ENCODE results near the gene COL1A2.

The COL1A2 gene

DNA sequence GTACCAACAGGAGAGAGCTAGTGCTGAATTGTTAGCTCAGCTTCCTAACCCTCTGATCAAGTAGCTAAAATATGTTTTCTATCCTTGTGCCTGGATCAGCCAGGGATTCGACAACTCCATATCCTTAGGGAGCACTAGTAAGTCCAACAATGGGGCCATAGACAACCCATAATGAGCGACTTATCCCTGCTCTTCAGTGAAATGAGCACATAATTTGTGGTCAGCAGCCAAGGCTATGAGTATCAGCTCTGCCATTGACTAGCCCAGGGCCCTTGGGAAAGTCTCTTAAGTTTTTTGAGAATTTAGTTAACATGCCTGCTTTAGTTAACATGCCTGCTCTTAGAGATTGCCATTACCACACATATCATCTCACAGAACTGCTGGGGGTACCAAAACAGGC lies 39.3 kb downstream of the COL1A2 start:
- H3K27me3 ChIP-seq: no peaks in the 10 kb centered on the region
- no peak overlapping the region for H3K4me3 ChIP-seq
- no peaks in the 10 kb centered on the region for H3K36me3 ChIP-seq
- no peak overlapping the region for H3K4me2 ChIP-seq
- no peak overlapping the region for H3K27ac ChIP-seq
- no peak for TF ChIP-seq Cebpa-rat (IDR thresholded peaks at IDR 0.05)
- no peaks in the 10 kb centered on the region for H4K20me1 ChIP-seq
- H3K9ac ChIP-seq: no peak overlapping the region
- H3K4me1 ChIP-seq: no peaks in the 10 kb centered on the region
- no peaks in the 10 kb centered on the region for H3K9me3 ChIP-seq (replicated peaks in 1 of 11)

DNA sequence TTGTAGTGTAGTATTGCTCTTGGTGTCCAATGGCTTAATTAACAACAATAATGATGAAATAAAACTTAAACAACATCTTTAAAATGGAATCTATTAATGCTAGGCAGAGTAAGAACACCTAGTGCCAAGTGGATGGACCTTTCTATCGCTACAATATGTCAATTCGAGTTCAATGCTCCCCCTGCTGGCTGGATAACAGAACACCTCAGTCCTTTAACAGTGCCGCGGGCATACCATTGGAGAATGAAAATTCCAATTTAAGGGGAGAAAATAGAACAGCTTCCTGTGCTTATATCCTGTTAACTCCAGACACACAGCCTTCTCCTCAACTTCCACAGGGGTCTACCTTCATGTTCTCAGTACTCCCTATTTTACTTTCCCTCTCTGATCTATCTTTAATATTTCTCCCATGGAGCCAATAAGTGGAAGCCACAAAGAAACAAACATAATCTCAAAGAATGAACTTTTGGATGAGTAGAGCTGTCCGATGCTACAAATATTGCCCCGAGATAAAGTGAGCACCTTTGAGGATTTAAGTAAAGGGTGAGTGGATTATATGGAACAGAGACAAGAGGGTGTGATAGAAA lies 41.4 kb downstream of the COL1A2 start:
- H3K36me3 ChIP-seq: no peaks in the 10 kb centered on the region
- no peak overlapping the region for H3K4me3 ChIP-seq
- no peaks in the 10 kb centered on the region for H3K4me1 ChIP-seq
- H4K20me1 ChIP-seq: no peaks in the 10 kb centered on the region
- H3K9me3 ChIP-seq (replicated peaks in 1 of 11): no peaks in the 10 kb centered on the region
- H3K27me3 ChIP-seq: no peaks in the 10 kb centered on the region
- no peak for TF ChIP-seq Cebpa-rat (IDR thresholded peaks at IDR 0.05)
- no peak overlapping the region for H3K9ac ChIP-seq
- no peak overlapping the region for H3K4me2 ChIP-seq
- H3K27ac ChIP-seq: no peak overlapping the region

DNA sequence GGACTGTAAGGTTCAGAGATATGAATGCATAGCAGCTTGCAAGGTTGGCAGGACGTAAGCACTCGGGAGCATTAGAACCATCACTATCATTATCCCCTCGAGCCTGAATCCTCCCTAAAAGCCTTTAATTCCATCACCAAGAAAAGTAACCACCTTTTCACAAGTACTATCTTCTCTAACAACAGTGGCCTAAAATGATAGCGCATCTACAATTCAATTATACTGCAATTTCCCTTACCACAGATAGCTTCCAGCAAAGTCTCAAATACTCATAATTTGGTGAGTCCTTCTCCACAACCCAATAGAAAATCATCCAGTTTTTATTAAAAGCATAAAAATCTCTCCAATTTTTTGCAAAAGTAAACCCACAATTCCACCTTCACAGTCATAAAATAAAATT lies 42.0 kb downstream of the COL1A2 start:
- Histone ChIP-seq H3K4me3 (no peak overlapping the region), H3K27me3 (no peaks in the 10 kb centered on the region), H3K9me3 (replicated peaks in 1 of 11) (no peaks in the 10 kb centered on the region), H3K27ac (no peak overlapping the region), H3K36me3 (no peaks in the 10 kb centered on the region), H3K9ac (no peak overlapping the region), H3K4me2 (no peak overlapping the region), H3K4me1 (no peaks in the 10 kb centered on the region), H4K20me1 (no peaks in the 10 kb centered on the region)
- no peak for TF ChIP-seq Cebpa-rat (IDR thresholded peaks at IDR 0.05)

DNA sequence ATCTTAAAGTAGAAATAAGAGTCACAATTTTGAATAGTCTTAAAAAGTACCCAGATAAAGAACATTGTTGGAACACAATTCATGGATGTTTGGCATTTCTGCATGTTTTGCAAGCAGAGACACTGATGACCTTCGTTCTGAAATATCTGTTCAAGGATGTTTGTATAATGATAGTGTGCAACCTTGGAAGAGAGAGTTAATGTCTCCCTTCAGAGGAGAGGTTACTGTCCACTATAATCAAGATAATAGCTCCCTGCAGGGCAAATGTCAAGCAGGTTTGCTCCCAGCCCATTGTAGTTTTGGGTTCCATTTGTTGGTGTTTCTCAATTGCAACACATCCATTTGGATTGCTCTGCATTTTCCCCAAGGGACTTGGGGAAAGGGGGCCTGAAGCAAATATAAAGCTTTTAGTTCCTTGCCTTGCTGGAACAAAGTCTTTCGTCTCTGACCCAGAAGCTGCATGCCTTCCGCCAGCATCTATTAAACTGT lies 45.2 kb downstream of the COL1A2 start:
- no peak overlapping the region for H3K27ac ChIP-seq
- no peaks in the 10 kb centered on the region for H3K9me3 ChIP-seq (replicated peaks in 1 of 11)
- no peak for TF ChIP-seq Cebpa-rat (IDR thresholded peaks at IDR 0.05)
- H3K9ac ChIP-seq: no peak overlapping the region
- no peak overlapping the region for H3K4me3 ChIP-seq
- H3K27me3 ChIP-seq: no peaks in the 10 kb centered on the region
- no peaks in the 10 kb centered on the region for H4K20me1 ChIP-seq
- no peaks in the 10 kb centered on the region for H3K36me3 ChIP-seq
- no peak overlapping the region for H3K4me2 ChIP-seq
- no peaks in the 10 kb centered on the region for H3K4me1 ChIP-seq

DNA sequence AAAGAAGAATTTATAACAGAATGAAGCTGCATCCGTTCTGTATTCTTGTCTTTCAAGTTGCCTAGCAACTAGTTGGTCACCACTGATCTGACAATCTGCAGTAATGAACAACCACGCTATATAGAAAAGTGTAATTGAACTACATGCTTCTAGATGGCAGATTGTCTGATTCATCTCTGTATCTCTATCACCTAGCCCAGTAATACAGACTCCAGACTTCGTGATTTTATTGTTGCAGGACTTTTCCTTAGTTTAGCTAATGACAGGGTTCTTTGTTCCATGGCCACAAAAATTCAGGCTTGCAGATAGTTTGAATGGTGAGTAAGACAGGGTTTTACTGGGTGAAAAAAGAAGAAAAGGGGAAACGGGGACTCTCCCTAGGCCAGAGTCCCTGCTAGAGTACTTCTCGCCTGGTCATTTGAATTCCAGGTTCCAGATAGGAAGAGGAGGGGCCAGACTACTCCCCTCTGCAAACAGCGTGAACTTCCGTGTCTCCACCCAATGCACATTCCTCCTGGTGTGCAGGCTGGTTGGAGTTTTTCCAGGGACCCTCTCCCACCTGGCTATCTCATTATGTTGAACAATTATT lies 45.9 kb downstream of the COL1A2 start:
- no peaks in the 10 kb centered on the region for H3K36me3 ChIP-seq
- no peak overlapping the region for H3K4me3 ChIP-seq
- no peak overlapping the region for H3K9ac ChIP-seq
- no peak overlapping the region for H3K27ac ChIP-seq
- no peaks in the 10 kb centered on the region for H3K4me1 ChIP-seq
- no peaks in the 10 kb centered on the region for H3K27me3 ChIP-seq
- no peaks in the 10 kb centered on the region for H3K9me3 ChIP-seq (replicated peaks in 1 of 11)
- no peak for TF ChIP-seq Cebpa-rat (IDR thresholded peaks at IDR 0.05)
- no peak overlapping the region for H3K4me2 ChIP-seq
- no peaks in the 10 kb centered on the region for H4K20me1 ChIP-seq

DNA sequence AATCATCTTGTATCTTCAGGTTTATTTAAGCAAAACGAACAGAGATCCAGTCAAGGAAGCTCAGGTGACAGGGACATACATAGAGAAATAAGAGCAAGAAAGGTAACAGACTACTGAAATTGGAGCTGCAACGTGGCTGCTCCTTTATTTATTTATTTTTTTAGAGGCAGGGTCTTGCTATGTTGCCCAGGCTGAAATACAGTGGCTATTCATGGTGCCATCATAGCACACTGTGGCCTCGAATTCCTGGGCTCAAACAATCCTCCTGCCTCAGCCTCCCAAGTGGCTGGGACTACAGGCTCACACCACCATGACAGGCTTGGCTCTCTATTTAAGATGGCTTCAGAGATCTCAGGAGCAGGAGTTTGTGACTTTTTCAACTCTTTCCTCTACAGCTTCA lies 46.4 kb downstream of the COL1A2 start:
- Histone ChIP-seq H4K20me1 (no peaks in the 10 kb centered on the region), H3K27me3 (no peaks in the 10 kb centered on the region), H3K36me3 (no peaks in the 10 kb centered on the region), H3K9me3 (replicated peaks in 1 of 11) (no peaks in the 10 kb centered on the region), H3K4me1 (no peaks in the 10 kb centered on the region), H3K4me2 (no peak overlapping the region), H3K27ac (no peak overlapping the region), H3K9ac (no peak overlapping the region), H3K4me3 (no peak overlapping the region)
- no peak for TF ChIP-seq Cebpa-rat (IDR thresholded peaks at IDR 0.05)

DNA sequence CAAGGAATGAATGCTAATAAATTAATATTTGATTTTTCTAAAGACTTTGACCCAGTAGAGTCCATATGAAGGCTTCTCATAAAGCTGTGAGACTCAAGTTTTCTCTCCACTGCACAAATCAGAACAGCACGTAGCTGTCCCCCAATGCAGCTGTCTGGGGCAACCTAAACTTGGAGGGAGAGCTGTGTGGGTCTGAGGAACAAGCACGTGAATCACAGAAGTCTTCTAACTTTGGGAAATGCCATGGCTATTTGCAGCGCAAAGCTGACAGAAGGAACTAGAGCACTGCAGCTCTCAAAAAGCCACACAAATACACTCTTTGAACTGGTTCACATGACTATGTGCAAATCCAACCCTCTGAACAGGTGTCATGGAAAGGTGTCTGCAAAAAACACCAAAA lies 47.9 kb downstream of the COL1A2 start:
- H3K4me2 ChIP-seq: no peak overlapping the region
- H3K27me3 ChIP-seq: no peaks in the 10 kb centered on the region
- no peak overlapping the region for H3K27ac ChIP-seq
- no peak overlapping the region for H3K9ac ChIP-seq
- no peak for TF ChIP-seq Cebpa-rat (IDR thresholded peaks at IDR 0.05)
- H3K36me3 ChIP-seq: no peaks in the 10 kb centered on the region
- H4K20me1 ChIP-seq: no peaks in the 10 kb centered on the region
- H3K4me3 ChIP-seq: no peak overlapping the region
- H3K4me1 ChIP-seq: no peaks in the 10 kb centered on the region
- no peaks in the 10 kb centered on the region for H3K9me3 ChIP-seq (replicated peaks in 1 of 11)

DNA sequence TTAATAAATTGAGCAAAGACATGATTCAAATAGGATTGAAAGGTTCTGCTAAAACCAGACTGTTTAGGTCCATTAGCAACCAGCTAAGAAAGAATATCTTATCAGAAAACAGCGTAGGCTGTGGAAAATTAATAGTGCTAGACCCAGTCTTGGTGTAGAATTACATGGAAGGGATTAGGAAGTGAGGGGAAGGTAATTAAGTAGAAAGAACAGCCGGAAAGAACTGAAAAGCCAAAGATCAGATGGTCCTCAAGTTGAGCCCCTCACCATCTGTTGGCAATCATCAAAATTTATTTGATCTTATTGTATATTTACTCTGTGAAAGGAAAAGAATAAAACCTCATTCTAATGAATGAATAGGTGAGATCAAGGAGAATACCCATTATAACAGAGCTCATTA lies 50.1 kb downstream of the COL1A2 start:
- H3K27ac ChIP-seq: no peak overlapping the region
- H3K27me3 ChIP-seq: no peaks in the 10 kb centered on the region
- no peak overlapping the region for H3K4me2 ChIP-seq
- no peak for TF ChIP-seq Cebpa-rat (IDR thresholded peaks at IDR 0.05)
- no peak overlapping the region for H3K9ac ChIP-seq
- no peaks in the 10 kb centered on the region for H3K4me1 ChIP-seq
- H3K9me3 ChIP-seq (replicated peaks in 1 of 11): peaks cover 4 to 8% (median 7%) of the 10 kb centered on the region in 11 experiments; a peak in 18 of 22 replicates
- H4K20me1 ChIP-seq: no peaks in the 10 kb centered on the region
- no peak overlapping the region for H3K4me3 ChIP-seq
- no peaks in the 10 kb centered on the region for H3K36me3 ChIP-seq

DNA sequence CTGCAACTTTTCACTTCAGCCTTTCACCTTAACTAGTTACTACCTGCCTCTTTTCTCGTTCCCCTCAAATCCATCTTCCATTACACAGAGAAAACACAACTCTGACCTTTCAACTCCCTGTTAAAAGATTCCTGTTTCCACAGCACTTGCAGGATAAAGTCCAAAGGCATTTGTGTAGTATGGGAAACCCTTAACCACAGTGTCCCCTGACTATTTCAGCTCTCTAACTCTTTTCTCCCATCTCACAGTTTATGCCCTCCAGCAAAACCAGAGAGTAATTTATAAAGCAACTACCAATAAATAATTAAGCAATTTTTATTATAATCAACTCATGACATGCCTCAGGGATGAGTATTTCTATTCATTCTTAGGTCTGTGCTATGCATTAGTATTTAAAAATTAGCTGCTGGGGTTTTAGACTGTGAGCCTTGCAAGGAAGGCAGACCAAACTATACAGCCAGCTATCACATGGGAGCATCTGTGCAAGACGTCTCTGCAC lies 51.0 kb downstream of the COL1A2 start:
- H3K4me2 ChIP-seq: no peak overlapping the region
- no peaks in the 10 kb centered on the region for H4K20me1 ChIP-seq
- H3K27me3 ChIP-seq: no peaks in the 10 kb centered on the region
- H3K27ac ChIP-seq: no peak overlapping the region
- no peak overlapping the region for H3K4me3 ChIP-seq
- no peaks in the 10 kb centered on the region for H3K4me1 ChIP-seq
- H3K36me3 ChIP-seq: no peaks in the 10 kb centered on the region
- peaks cover 4 to 8% (median 7%) of the 10 kb centered on the region in 11 experiments; a peak in 18 of 22 replicates for H3K9me3 ChIP-seq (replicated peaks in 1 of 11)
- no peak overlapping the region for H3K9ac ChIP-seq
- TF ChIP-seq Cebpa-rat (IDR thresholded peaks at IDR 0.05): no peak

DNA sequence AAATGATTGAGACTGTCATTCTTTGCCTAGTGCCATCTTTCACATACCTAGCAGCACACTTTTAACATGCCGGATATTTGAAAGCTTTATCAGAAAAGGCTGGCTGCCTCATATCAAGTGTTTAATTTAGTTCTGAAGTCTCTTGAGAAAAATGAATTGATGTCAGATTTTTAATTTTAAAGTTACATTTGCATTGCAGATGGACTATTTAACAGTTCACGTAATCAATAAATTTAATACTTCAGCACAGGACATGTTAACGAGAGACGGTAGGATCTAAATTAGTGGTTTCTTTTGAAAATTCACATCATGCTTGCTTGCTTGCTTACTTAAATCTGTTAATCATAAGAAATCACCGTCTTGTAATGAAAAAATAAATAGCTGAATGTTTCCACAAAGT lies 51.6 kb downstream of the COL1A2 start:
- H3K4me2 ChIP-seq: no peak overlapping the region
- H3K9me3 ChIP-seq (replicated peaks in 1 of 11): peaks cover 4 to 8% (median 7%) of the 10 kb centered on the region in 11 experiments; a peak in 18 of 22 replicates
- no peaks in the 10 kb centered on the region for H3K36me3 ChIP-seq
- H3K27me3 ChIP-seq: no peaks in the 10 kb centered on the region
- H4K20me1 ChIP-seq: no peaks in the 10 kb centered on the region
- peaks cover 0 to 4% (median 0%) of the 10 kb centered on the region in 10 experiments; a peak in 4 of 20 replicates for H3K4me1 ChIP-seq
- H3K27ac ChIP-seq: no peak overlapping the region
- no peak for TF ChIP-seq Cebpa-rat (IDR thresholded peaks at IDR 0.05)
- H3K4me3 ChIP-seq: no peak overlapping the region
- H3K9ac ChIP-seq: no peak overlapping the region

Data from BLaER1 treated with 17β-estradiol and CSF1 and Interleukin-3, amounts not matched to agents 10 nM and 100 nM (cell line).